Liver (tissue), 3 donors: Measurements from ENCODE around the gene NCAM2.

Experiments used
- EGR1 ChIP-seq, 2 donors: IDR thresholded peaks; 2 replicates each; pipeline ENCODE4 v1.6.1; 2016 to 2018; ENCODE audit warnings: antibody characterized with exemption in 2 of 2, low read depth in 2 of 2
- GABPA ChIP-seq, 2 donors: IDR thresholded peaks in 1 of 2; conservative IDR thresholded peaks in 1 of 2; 2 replicates each; pipeline ENCODE4 v1.6.1; 2016; ENCODE audit warnings: antibody characterized with exemption in 2 of 2, mild to moderate bottlenecking in 1 of 2, moderate library complexity in 1 of 2
- JUND ChIP-seq, 2 donors: IDR thresholded peaks; 2 replicates each; pipeline ENCODE4 v1.6.1; 2016; ENCODE audit warnings: antibody characterized with exemption in 2 of 2
- RAD21 ChIP-seq, 2 donors: IDR thresholded peaks; 2 replicates each; pipeline ENCODE4 v1.6.1; 2016; ENCODE audit warnings: antibody characterized with exemption in 2 of 2, mild to moderate bottlenecking in 2 of 2
- SP1 ChIP-seq: IDR thresholded peaks from 2 replicates; pipeline ENCODE4 v1.6.1; 2018; ENCODE audit warnings: antibody characterized with exemption, mild to moderate bottlenecking
- TAF1 ChIP-seq: conservative IDR thresholded peaks from 2 replicates; pipeline ENCODE4 v1.6.1; 2016; ENCODE audit warnings: antibody characterized with exemption, mild to moderate bottlenecking
- YY1 ChIP-seq: IDR thresholded peaks from 2 replicates; pipeline ENCODE4 v1.6.1; 2016; ENCODE audit warnings: antibody characterized with exemption, mild to moderate bottlenecking
- TF ChIP-seq, protein P1 (sequence below): fragments of 150-350 bp; IDR thresholded peaks from 2 replicates; pipeline ENCODE4 v1.5.1; 2017; ENCODE audit warnings: improper control_type of control experiment, low read depth, low read length; ENCODE audit not compliant: missing input control
- TF ChIP-seq, protein P2 (sequence below): IDR thresholded peaks from 2 replicates; pipeline ENCODE4 v1.6.1; 2016; ENCODE audit warnings: antibody characterized with exemption
- TF ChIP-seq, protein P3 (sequence below): IDR thresholded peaks from 2 replicates; pipeline ENCODE4 v1.6.1; 2016; ENCODE audit warnings: antibody characterized with exemption
- TF ChIP-seq, protein P4 (sequence below): IDR thresholded peaks from 2 replicates; pipeline ENCODE4 v1.6.1; 2016; ENCODE audit warnings: antibody characterized with exemption, mild to moderate bottlenecking
- donor health status: healthy.
- donor health status: healthy.

DNA sequence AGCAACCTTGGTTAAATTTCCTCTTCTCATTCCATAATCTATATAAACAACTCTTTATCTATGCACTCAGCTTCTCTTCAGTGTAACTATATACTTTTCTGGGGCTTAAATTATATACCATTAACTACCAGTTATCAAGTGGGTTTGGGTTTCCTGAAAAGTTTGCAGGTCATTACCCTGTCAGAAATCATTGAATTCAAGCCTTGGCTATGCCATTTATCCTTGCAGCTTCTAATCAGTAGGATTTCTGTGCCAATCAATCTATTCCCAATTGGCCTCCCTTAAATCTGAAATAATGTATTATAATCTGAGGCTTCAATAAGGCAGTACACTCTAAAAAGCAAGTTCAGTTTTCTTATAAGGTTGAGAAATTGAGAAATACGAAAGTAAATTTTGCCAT lies 466.5 kb downstream of the NCAM2 start:
- TF ChIP-seq, protein P1, sequence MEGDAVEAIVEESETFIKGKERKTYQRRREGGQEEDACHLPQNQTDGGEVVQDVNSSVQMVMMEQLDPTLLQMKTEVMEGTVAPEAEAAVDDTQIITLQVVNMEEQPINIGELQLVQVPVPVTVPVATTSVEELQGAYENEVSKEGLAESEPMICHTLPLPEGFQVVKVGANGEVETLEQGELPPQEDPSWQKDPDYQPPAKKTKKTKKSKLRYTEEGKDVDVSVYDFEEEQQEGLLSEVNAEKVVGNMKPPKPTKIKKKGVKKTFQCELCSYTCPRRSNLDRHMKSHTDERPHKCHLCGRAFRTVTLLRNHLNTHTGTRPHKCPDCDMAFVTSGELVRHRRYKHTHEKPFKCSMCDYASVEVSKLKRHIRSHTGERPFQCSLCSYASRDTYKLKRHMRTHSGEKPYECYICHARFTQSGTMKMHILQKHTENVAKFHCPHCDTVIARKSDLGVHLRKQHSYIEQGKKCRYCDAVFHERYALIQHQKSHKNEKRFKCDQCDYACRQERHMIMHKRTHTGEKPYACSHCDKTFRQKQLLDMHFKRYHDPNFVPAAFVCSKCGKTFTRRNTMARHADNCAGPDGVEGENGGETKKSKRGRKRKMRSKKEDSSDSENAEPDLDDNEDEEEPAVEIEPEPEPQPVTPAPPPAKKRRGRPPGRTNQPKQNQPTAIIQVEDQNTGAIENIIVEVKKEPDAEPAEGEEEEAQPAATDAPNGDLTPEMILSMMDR = no peak
- no peak for TF ChIP-seq RAD21 (IDR thresholded peaks at IDR 0.05)
- no peak for TF ChIP-seq YY1
- no peak for TF ChIP-seq EGR1 (IDR thresholded peaks at IDR 0.05; ENCODE audit: low read depth in 2 of 2)
- no peak for TF ChIP-seq SP1
- TF ChIP-seq, protein P2, sequence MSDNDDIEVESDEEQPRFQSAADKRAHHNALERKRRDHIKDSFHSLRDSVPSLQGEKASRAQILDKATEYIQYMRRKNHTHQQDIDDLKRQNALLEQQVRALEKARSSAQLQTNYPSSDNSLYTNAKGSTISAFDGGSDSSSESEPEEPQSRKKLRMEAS = no peak
- TF ChIP-seq, protein P3, sequence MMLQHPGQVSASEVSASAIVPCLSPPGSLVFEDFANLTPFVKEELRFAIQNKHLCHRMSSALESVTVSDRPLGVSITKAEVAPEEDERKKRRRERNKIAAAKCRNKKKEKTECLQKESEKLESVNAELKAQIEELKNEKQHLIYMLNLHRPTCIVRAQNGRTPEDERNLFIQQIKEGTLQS = no peak
- no peak for TF ChIP-seq JUND (IDR thresholded peaks at IDR 0.05)
- TF ChIP-seq TAF1 = no peak
- no peak for TF ChIP-seq GABPA (IDR thresholded peaks at IDR 0.05 in 1 of 2, conservative IDR thresholded peaks at IDR 0.05 in 1 of 2)
- TF ChIP-seq, protein P4, sequence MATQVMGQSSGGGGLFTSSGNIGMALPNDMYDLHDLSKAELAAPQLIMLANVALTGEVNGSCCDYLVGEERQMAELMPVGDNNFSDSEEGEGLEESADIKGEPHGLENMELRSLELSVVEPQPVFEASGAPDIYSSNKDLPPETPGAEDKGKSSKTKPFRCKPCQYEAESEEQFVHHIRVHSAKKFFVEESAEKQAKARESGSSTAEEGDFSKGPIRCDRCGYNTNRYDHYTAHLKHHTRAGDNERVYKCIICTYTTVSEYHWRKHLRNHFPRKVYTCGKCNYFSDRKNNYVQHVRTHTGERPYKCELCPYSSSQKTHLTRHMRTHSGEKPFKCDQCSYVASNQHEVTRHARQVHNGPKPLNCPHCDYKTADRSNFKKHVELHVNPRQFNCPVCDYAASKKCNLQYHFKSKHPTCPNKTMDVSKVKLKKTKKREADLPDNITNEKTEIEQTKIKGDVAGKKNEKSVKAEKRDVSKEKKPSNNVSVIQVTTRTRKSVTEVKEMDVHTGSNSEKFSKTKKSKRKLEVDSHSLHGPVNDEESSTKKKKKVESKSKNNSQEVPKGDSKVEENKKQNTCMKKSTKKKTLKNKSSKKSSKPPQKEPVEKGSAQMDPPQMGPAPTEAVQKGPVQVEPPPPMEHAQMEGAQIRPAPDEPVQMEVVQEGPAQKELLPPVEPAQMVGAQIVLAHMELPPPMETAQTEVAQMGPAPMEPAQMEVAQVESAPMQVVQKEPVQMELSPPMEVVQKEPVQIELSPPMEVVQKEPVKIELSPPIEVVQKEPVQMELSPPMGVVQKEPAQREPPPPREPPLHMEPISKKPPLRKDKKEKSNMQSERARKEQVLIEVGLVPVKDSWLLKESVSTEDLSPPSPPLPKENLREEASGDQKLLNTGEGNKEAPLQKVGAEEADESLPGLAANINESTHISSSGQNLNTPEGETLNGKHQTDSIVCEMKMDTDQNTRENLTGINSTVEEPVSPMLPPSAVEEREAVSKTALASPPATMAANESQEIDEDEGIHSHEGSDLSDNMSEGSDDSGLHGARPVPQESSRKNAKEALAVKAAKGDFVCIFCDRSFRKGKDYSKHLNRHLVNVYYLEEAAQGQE = no peak
